SU-DHL-6 (cell line): Measurements from ENCODE around the gene NOP16.

Source experiments
- EZH2phosphoT487 ChIP-seq: fragments of 200-600 bp; sonication (generic), shearing (Covaris generic); conservative IDR thresholded peaks from 2 replicates; pipeline ENCODE4 v1.6.1; 2018; ENCODE audit warnings: mild to moderate bottlenecking, antibody characterized with exemption, low read length, moderate library complexity, mixed read lengths
- TF ChIP-seq, protein P1 (sequence below): fragments of 200-600 bp; sonication (generic); IDR thresholded peaks from one replicate; pipeline ENCODE4 v1.5.1; 2017; ENCODE audit warnings: antibody characterized with exemption, mild to moderate bottlenecking, low read length, moderate library complexity; ENCODE audit not compliant: insufficient read depth, poor library complexity, severe bottlenecking

DNA sequence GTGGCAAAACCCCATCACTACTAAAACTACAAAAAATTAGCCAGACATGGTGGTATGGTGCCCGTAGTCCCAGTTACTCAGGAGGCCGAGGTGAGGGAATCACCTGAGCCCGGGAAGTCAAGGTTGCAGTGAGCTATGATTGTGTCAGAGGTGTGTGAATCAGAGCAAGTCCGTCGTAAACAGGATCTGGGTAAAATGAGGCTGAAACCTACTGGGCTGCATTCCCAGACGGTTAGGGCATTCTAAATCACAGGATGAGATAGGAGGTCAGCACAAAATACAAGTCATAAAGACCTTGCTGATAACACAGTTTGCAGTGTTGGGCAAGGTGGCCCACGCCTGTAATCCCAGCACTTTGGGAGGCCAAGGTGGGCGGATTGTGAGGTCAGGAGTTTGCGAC lies 29.9 kb upstream of the NOP16 start:
- TF ChIP-seq, protein P1, sequence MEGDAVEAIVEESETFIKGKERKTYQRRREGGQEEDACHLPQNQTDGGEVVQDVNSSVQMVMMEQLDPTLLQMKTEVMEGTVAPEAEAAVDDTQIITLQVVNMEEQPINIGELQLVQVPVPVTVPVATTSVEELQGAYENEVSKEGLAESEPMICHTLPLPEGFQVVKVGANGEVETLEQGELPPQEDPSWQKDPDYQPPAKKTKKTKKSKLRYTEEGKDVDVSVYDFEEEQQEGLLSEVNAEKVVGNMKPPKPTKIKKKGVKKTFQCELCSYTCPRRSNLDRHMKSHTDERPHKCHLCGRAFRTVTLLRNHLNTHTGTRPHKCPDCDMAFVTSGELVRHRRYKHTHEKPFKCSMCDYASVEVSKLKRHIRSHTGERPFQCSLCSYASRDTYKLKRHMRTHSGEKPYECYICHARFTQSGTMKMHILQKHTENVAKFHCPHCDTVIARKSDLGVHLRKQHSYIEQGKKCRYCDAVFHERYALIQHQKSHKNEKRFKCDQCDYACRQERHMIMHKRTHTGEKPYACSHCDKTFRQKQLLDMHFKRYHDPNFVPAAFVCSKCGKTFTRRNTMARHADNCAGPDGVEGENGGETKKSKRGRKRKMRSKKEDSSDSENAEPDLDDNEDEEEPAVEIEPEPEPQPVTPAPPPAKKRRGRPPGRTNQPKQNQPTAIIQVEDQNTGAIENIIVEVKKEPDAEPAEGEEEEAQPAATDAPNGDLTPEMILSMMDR = no peak
- no peak for TF ChIP-seq EZH2phosphoT487
